Spinal cord (tissue), 10 donors: Measurements from ENCODE around the gene DHRS1. TPM values are rescaled to one million over a fixed set of nuclear protein-coding genes. Genes with fewer than 3 reads are reported as not detected.

Experiments used
- DNase-seq, 6 donors: peaks; one replicate each; pipeline versions ENCODE4 v3.0.0 to v3.0.0-alpha.2; 2013 to 2015; ENCODE audit warnings: low spot score in 6 of 6, low read depth in 4 of 6
- H3K27ac ChIP-seq: one replicate; pipeline ENCODE4 v1.5.1; 2013; ENCODE audit warnings: low read depth, low read length, control low read depth
- H3K27me3 ChIP-seq: one replicate; pipeline ENCODE4 v1.6.1; 2013; ENCODE audit warnings: low read length; ENCODE audit not compliant: control insufficient read depth, insufficient read depth
- H3K36me3 ChIP-seq: one replicate; pipeline ENCODE4 v1.6.1; 2013; ENCODE audit warnings: low read length; ENCODE audit not compliant: control insufficient read depth, insufficient read depth
- H3K4me1 ChIP-seq: one replicate; pipeline ENCODE4 v1.6.1; 2013; ENCODE audit warnings: low read length; ENCODE audit not compliant: control insufficient read depth, insufficient read depth
- H3K4me3 ChIP-seq: one replicate; pipeline ENCODE4 v1.5.1; 2013; ENCODE audit warnings: low read depth, low read length, control low read depth
- H3K9me3 ChIP-seq: one replicate; pipeline ENCODE4 v1.6.1; 2013; ENCODE audit warnings: low read length; ENCODE audit not compliant: control insufficient read depth, insufficient read depth
- WGBS: methylation state at CpG from one replicate; pipeline ENCODE4 v1.1.5; 2013; ENCODE audit warnings: missing lambda C conversion rate; ENCODE audit not compliant: insufficient coverage; 5-methylcytosine and 5-hydroxymethylcytosine counted together
- polyA plus RNA-seq, 2 donors: library from polyadenylated mRNA; unstranded; fragments of 120-200 nt; gene quantifications; one replicate each; pipeline ENCODE4 v1.2.1, GENCODE V29; 2013; ENCODE audit not compliant: insufficient read length in 2 of 2
- total RNA-seq, 2 donors: library from RNA; depleted of rRNA in 1 of 2; stranded (reverse); fragments of 120-200 nt in 1 of 2; fragments of >200 nt in 1 of 2; gene quantifications; one replicate each; pipeline versions ENCODE4 v1.2.3 to v1.2.4, GENCODE V29; 2013 to 2014
- donor health status: healthy.

The DHRS1 gene
- total and polyA plus RNA-seq, 4 donors, result 12.6 to 47.5 (median 25.7) TPM

DNA sequence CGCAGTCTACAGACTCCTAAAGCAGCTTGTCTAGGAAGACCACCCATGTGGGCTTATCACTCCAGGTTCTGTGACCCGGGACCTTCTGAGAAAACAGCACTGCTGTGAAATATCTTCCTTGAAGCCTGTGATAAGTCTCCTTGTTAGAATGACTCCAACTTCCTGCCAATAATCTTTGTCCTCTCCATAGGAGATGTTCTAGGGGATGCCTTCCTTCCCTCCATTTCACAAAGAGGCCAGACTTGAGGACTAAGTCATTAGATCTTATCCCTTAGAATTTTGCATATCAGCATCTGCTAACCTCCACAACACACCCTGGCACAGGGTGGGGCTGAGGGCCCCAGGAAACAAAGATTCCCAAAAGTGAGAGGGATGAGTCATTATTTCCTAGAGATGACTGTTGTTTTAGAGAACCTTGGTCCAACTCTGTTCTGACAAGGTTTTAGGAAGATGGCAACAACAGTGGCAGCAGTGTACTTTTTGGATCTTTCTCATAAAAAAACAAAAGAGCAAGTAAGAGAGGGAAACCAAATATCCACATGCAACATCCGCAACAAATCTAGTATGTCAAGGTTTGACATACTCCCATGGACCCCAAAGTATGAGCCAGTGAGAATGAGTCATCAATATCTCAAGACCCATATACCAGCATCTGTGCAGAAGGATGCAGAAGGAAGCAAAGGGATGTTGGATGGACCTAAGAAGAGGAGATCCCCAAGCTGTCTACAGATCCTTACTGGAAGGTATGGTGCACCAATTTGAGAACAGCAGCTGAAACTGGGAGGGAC, 17.8 kb upstream of the DHRS1 start:
- H3K4me1 ChIP-seq, result peaks cover 19% of the 10 kb centered on the region
- no peaks in the 10 kb centered on the region for H3K36me3 ChIP-seq
- no peak for DNase-seq
- H3K27me3 ChIP-seq, result peaks cover 52% of the 10 kb centered on the region
- H3K27ac ChIP-seq, result no peak overlapping the region
- no peak overlapping the region for H3K4me3 ChIP-seq
- no peaks in the 10 kb centered on the region for H3K9me3 ChIP-seq
- WGBS, result 86% methylated on average over 2 of the region's 3 CpGs

DNA sequence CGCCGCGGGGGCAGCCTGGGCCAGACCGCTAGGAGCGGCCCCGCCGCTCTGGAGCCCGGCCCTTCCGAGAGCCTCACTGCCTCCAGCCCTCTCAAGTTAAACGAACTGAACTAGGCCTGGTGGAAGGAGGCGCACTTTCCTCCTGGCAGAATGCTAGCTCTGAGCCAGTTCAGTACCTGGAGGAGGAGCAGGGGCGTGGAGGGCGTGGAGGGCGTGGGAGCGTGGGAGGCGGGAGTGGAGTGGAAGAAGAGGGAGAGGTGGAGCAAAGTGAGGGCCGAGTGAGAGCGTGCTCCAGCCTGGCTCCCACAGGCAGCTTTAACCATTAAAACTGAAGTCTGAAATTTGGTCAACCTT, 17.0 kb upstream of the DHRS1 start:
- peaks cover under 1% of the 10 kb centered on the region for H3K36me3 ChIP-seq
- H3K4me1 ChIP-seq, result peaks cover 21% of the 10 kb centered on the region
- H3K9me3 ChIP-seq, result no peaks in the 10 kb centered on the region
- H3K27ac ChIP-seq, result no peak overlapping the region
- 41% methylated on average over 15 of the region's 18 CpGs for WGBS
- H3K4me3 ChIP-seq, result no peak overlapping the region
- DNase-seq, result no peak
- H3K27me3 ChIP-seq, result peaks cover 51% of the 10 kb centered on the region

DNA sequence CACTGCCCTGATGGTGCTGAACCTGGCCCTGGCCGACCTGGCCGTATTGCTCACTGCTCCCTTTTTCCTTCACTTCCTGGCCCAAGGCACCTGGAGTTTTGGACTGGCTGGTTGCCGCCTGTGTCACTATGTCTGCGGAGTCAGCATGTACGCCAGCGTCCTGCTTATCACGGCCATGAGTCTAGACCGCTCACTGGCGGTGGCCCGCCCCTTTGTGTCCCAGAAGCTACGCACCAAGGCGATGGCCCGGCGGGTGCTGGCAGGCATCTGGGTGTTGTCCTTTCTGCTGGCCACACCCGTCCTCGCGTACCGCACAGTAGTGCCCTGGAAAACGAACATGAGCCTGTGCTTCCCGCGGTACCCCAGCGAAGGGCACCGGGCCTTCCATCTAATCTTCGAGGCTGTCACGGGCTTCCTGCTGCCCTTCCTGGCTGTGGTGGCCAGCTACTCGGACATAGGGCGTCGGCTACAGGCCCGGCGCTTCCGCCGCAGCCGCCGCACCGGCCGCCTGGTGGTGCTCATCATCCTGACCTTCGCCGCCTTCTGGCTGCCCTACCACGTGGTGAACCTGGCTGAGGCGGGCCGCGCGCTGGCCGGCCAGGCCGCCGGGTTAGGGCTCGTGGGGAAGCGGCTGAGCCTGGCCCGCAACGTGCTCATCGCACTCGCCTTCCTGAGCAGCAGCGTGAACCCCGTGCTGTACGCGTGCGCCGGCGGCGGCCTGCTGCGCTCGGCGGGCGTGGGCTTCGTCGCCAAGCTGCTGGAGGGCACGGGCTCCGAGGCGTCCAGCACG, 16.4 kb upstream of the DHRS1 start:
- peaks cover 26% of the 10 kb centered on the region for H3K4me1 ChIP-seq
- 29% methylated on average over 70 of the region's 70 CpGs for WGBS
- peaks cover 51% of the 10 kb centered on the region for H3K27me3 ChIP-seq
- no peaks in the 10 kb centered on the region for H3K9me3 ChIP-seq
- H3K4me3 ChIP-seq, result no peak overlapping the region
- H3K27ac ChIP-seq, result no peak overlapping the region
- H3K36me3 ChIP-seq, result peaks cover 5% of the 10 kb centered on the region
- peak in 1 of 6 donors; percentile 21 for DNase-seq

- Histone ChIP-seq H3K4me1 (peaks cover 33% of the 10 kb centered on the region), H3K9me3 (no peaks in the 10 kb centered on the region), H3K27me3 (peaks cover 51% of the 10 kb centered on the region), H3K36me3 (peaks cover 5% of the 10 kb centered on the region), H3K27ac (no peak overlapping the region), H3K4me3 (no peak overlapping the region)
- no peak for DNase-seq
- 90% methylated on average over 9 of the region's 10 CpGs for WGBS
These were observed 15.7 kb upstream of the DHRS1 start for GRCh38 chr14:24315243-24315806.

GRCh38 chr14:24314377-24315193, 15.0 kb upstream of the DHRS1 start:
- H3K4me3 ChIP-seq, result no peak overlapping the region
- 74% methylated on average over 3 of the region's 5 CpGs for WGBS

GRCh38 chr14:24313913-24314312, 14.3 kb upstream of the DHRS1 start:
- 63% methylated on average over 1 of the region's 2 CpGs for WGBS
- peaks cover 42% of the 10 kb centered on the region for H3K4me1 ChIP-seq
- H3K27ac ChIP-seq, result no peak overlapping the region
- no peak overlapping the region for H3K4me3 ChIP-seq
- H3K27me3 ChIP-seq, result peaks cover 37% of the 10 kb centered on the region
- peak in 1 of 6 donors; percentile 55 for DNase-seq
- no peaks in the 10 kb centered on the region for H3K9me3 ChIP-seq
- peaks cover 12% of the 10 kb centered on the region for H3K36me3 ChIP-seq

More at GRCh38 chr14:24314377-24315193, 15.0 kb upstream of the DHRS1 start:
- peaks cover 10% of the 10 kb centered on the region for H3K36me3 ChIP-seq
- no peak for DNase-seq
- peaks cover 40% of the 10 kb centered on the region for H3K4me1 ChIP-seq
- H3K27me3 ChIP-seq, result peaks cover 44% of the 10 kb centered on the region
- H3K9me3 ChIP-seq, result no peaks in the 10 kb centered on the region
- H3K27ac ChIP-seq, result no peak overlapping the region

- WGBS, result 82% methylated on average over 7 of the region's 9 CpGs
- no peak overlapping the region for H3K4me3 ChIP-seq
- peaks cover 27% of the 10 kb centered on the region for H3K27me3 ChIP-seq
- H3K27ac ChIP-seq, result no peak overlapping the region
- peaks cover 42% of the 10 kb centered on the region for H3K4me1 ChIP-seq
- H3K36me3 ChIP-seq, result peaks cover 12% of the 10 kb centered on the region
- no peak for DNase-seq
- no peaks in the 10 kb centered on the region for H3K9me3 ChIP-seq
These were observed 13.3 kb upstream of the DHRS1 start for GRCh38 chr14:24312736-24313507.

GRCh38 chr14:24311837-24312615, 12.4 kb upstream of the DHRS1 start:
- H3K4me3 ChIP-seq, result no peak overlapping the region
- H3K36me3 ChIP-seq, result peaks cover 21% of the 10 kb centered on the region
- no CpG with 5 or more reads among the region's 1 CpG for WGBS
- peaks cover 18% of the 10 kb centered on the region for H3K27me3 ChIP-seq
- H3K4me1 ChIP-seq, result peaks cover 45% of the 10 kb centered on the region
- H3K9me3 ChIP-seq, result no peaks in the 10 kb centered on the region
- peak overlapping the region; percentile 47 for H3K27ac ChIP-seq
- DNase-seq, result no peak
